Measurements from ENCODE around the gene DNAI4. TPM values are rescaled to one million over a fixed set of nuclear protein-coding genes. Genes with fewer than 3 reads are reported as not detected.
A peak's percentile ranks its signal among the peaks of the same experiment; 100 is the strongest.

Gene DNAI4
- total and polyA plus RNA-seq, 2 donors (not counting 3 experiments of a cell fraction or from before 2014, with no cell fraction given), result 0.51 to 3.3 TPM

DNA sequence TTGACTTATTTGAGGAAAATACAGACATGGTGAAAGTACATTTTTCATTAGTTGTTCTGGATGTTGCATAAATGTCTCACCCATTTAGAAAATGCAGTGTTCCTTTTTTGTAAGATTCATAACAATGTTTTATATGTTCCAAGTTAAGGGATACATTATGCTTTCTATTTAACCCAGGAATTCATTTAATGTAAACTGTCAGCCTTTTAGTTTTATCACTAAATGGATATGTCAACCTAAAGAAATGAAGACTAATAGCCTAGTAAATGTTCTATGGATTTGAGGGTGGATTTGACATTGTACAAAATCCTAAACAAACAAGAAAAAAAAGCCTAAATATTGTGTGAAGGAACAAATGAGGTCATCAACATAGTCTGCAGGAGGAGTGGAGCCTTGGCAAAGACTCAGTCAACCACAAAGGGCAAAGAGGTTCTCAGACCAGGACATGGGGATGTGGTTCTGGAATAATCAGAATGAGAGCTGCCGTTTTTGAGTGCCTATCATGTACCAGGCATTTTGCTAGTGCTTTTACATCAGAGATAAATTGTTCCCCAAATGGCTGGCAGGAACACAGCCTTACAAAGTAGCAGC lies 114.8 kb downstream of the DNAI4 start:
- POLR2A ChIA-PET, result no interaction called here
- no peaks in the 10 kb centered on the region for H3K9me3 ChIP-seq (replicated peaks; ENCODE audit: control insufficient read depth, insufficient read depth, low read length)
- H4K20me1 ChIP-seq (replicated peaks; ENCODE audit: control insufficient read depth, extremely low read depth, insufficient read depth, low read length), result no peaks in the 10 kb centered on the region
- TF ChIP-seq, protein P1, sequence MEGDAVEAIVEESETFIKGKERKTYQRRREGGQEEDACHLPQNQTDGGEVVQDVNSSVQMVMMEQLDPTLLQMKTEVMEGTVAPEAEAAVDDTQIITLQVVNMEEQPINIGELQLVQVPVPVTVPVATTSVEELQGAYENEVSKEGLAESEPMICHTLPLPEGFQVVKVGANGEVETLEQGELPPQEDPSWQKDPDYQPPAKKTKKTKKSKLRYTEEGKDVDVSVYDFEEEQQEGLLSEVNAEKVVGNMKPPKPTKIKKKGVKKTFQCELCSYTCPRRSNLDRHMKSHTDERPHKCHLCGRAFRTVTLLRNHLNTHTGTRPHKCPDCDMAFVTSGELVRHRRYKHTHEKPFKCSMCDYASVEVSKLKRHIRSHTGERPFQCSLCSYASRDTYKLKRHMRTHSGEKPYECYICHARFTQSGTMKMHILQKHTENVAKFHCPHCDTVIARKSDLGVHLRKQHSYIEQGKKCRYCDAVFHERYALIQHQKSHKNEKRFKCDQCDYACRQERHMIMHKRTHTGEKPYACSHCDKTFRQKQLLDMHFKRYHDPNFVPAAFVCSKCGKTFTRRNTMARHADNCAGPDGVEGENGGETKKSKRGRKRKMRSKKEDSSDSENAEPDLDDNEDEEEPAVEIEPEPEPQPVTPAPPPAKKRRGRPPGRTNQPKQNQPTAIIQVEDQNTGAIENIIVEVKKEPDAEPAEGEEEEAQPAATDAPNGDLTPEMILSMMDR (IDR thresholded peaks at IDR 0.05; ENCODE audit: extremely low read depth in 1 of 2, insufficient read depth in 1 of 2, low read depth in 1 of 2, low read length in 2 of 2), result no peak
- TF ChIP-seq, protein P2, sequence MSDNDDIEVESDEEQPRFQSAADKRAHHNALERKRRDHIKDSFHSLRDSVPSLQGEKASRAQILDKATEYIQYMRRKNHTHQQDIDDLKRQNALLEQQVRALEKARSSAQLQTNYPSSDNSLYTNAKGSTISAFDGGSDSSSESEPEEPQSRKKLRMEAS (IDR thresholded peaks at IDR 0.05; ENCODE audit: insufficient read depth, insufficient read length), result no peak
- no peak for TF ChIP-seq FOS (IDR thresholded peaks at IDR 0.05; ENCODE audit: borderline replicate concordance, insufficient read depth, low read length)
- TF ChIP-seq POLR2AphosphoS5 (IDR thresholded peaks at IDR 0.05; ENCODE audit: insufficient read depth, low read depth, low read length), result no peak
- no peak for TF ChIP-seq EZH2 (IDR thresholded peaks at IDR 0.05; ENCODE audit: borderline replicate concordance, low read depth, low read length, severe bottlenecking)
- TF ChIP-seq JUN (IDR thresholded peaks at IDR 0.05; ENCODE audit: borderline replicate concordance, insufficient read depth, insufficient read length, low read depth), result no peak
- no peak for TF ChIP-seq GATA2 (IDR thresholded peaks at IDR 0.05; ENCODE audit: insufficient read depth, insufficient read length, low read depth, low read length)
- TF ChIP-seq POLR2A (IDR thresholded peaks at IDR 0.05; ENCODE audit: low read depth, low read length), result no peak
- TF ChIP-seq MYC (IDR thresholded peaks at IDR 0.05; ENCODE audit: low read depth, low read length), result no peak
- intact Hi-C loops (cut with micrococcal nuclease) (no loop called here), dilution Hi-C loops (cut with MboI; ENCODE audit: extremely low pct_ligation_motif_present, low sequenced_read_pairs) (no loop called here)
- no peaks in the 10 kb centered on the region for H3K27me3 ChIP-seq (ENCODE audit: control insufficient read depth in 2 of 2, insufficient read depth in 2 of 2, low read length in 2 of 2)
- CTCF ChIA-PET, result interaction anchor here (0.9 kb wide), 1 partner anchor 45 kb away, joined by 3 read pairs; no protein-coding TSS in a partner anchor
- H3K4me1 ChIP-seq (ENCODE audit: control insufficient read depth, extremely low read depth, insufficient read depth, low read length), result no peaks in the 10 kb centered on the region
- no peaks in the 10 kb centered on the region for H3K9me1 ChIP-seq (replicated peaks; ENCODE audit: control insufficient read depth, extremely low read depth, insufficient read depth, low read length)
- no peak for FAIRE-seq
- no peak overlapping the region for H2AFZ ChIP-seq (ENCODE audit: low read depth, low read length)
- peak; percentile 2 for DNase-seq (ENCODE audit: low read depth, low spot score)
- H3K4me2 ChIP-seq (ENCODE audit: insufficient read depth, low read length), result no peak overlapping the region
- H3K4me3 ChIP-seq (replicated peaks in 1 of 3; ENCODE audit: insufficient read depth in 1 of 3, low read depth in 1 of 3, low read length in 3 of 3), result no peak overlapping the region
- H3K79me2 ChIP-seq (ENCODE audit: control insufficient read depth, insufficient read depth, low read length), result no peaks in the 10 kb centered on the region
- no peak overlapping the region for H3K27ac ChIP-seq (ENCODE audit: insufficient read depth, low read depth, low read length)
- no peak overlapping the region for H3K9ac ChIP-seq (replicated peaks; ENCODE audit: extremely low read depth, insufficient read depth, low read length)
- H3K36me3 ChIP-seq (ENCODE audit: control insufficient read depth in 2 of 2, extremely low read depth in 1 of 2, insufficient read depth in 2 of 2, low read length in 2 of 2), result no peaks in the 10 kb centered on the region
- no TSS peak for BruUV-seq (replicated peaks)

Measured in endothelial cell of umbilical vein (primary cell).